Ramos (cell line): ENCODE data around the gene ANKFN1.

Experiments used
- in situ Hi-C: fragments of 300-500 bp; cut with MboI; formaldehyde crosslinking; loops from one replicate; pipeline ENCODE4 v1.14.3; 2022; ENCODE audit warnings: low sequenced_read_pairs; ENCODE audit not compliant: unreplicated experiment

The ANKFN1 gene

GRCh38 chr17:56545930-56546329, 392.7 kb downstream of the ANKFN1 start:
- in situ Hi-C loops, result no loop called here

- in situ Hi-C loops, result no loop called here
Measured at GRCh38 chr17:56548661-56549060, 395.4 kb downstream of the ANKFN1 start.

DNA sequence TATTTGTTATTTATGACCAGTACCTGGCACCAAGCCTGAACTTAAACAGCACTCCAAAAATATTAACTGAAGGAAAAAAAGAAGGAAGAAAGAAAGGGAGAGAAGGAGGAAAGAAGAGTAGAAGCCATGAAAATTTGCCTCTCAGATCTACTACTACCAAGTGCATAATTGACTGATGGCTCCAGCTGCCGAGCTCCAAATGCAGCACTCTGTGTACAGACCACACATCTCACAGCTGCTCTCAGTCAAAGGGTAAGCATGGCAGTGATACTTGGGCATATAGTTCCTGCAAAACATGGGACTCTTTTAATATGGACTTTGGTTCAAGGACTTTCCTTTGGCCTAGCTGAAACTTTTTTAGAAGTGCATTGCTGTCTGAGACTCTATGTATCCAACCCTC, 396.2 kb downstream of the ANKFN1 start:
- in situ Hi-C loops, result no loop called here

- in situ Hi-C loops, result no loop called here
Measured at GRCh38 chr17:56557682-56558081, 404.4 kb downstream of the ANKFN1 start.

- in situ Hi-C loops, result no loop called here
Measured at GRCh38 chr17:56558088-56558487, 404.8 kb downstream of the ANKFN1 start.
